NB4 (cell line): Measurements from ENCODE around the gene GPD1L.

Source experiments
- DNase-seq: peaks from one replicate; pipeline ENCODE4 v3.0.0; 2010; ENCODE audit warnings: low read depth
- H3K4me3 ChIP-seq: one replicate; pipeline ENCODE4 v1.5.1; 2011; ENCODE audit warnings: mild to moderate bottlenecking, low read depth, low read length, moderate library complexity
- CTCF ChIP-seq: IDR thresholded peaks from one replicate; pipeline ENCODE4 v1.5.1; 2012; ENCODE audit warnings: low read depth, low read length
- MAX ChIP-seq: IDR thresholded peaks from 2 replicates; pipeline ENCODE4 v1.6.1; 2011; ENCODE audit warnings: low read depth, low read length
- MYC ChIP-seq: IDR thresholded peaks from 2 replicates; pipeline ENCODE4 v1.6.1; 2011; ENCODE audit warnings: low read depth, low read length
- POLR2A ChIP-seq: IDR thresholded peaks from 2 replicates; pipeline ENCODE4 v1.6.1; 2011; ENCODE audit warnings: mild to moderate bottlenecking; ENCODE audit not compliant: insufficient read length; ENCODE audit errors: extremely low read depth

Gene GPD1L

GRCh38 chr3:32084870-32085269, 21.6 kb upstream of the GPD1L start:
- TF ChIP-seq MYC (no peak), CTCF (no peak), POLR2A (no peak), MAX (no peak)
- no peak for DNase-seq
- H3K4me3 ChIP-seq, result no peak overlapping the region

- TF ChIP-seq CTCF, result no peak
- no peak for TF ChIP-seq MYC
- TF ChIP-seq MAX, result no peak
- TF ChIP-seq POLR2A, result no peak
- no peak overlapping the region for H3K4me3 ChIP-seq
- DNase-seq, result no peak
These were observed 20.0 kb upstream of the GPD1L start for GRCh38 chr3:32086464-32086863.

GRCh38 chr3:32089476-32089875, 16.9 kb upstream of the GPD1L start:
- H3K4me3 ChIP-seq, result no peak overlapping the region
- TF ChIP-seq MYC (no peak), MAX (no peak), POLR2A (no peak), CTCF (no peak)
- DNase-seq, result no peak

- TF ChIP-seq MYC (no peak), CTCF (no peak), MAX (no peak), POLR2A (no peak)
- no peak for DNase-seq
- H3K4me3 ChIP-seq, result no peak overlapping the region
These were observed 13.2 kb upstream of the GPD1L start for GRCh38 chr3:32093204-32093603.

GRCh38 chr3:32095431-32095830, 11.0 kb upstream of the GPD1L start:
- no peak for DNase-seq
- TF ChIP-seq MYC (no peak), MAX (no peak), POLR2A (no peak), CTCF (no peak)
- no peak overlapping the region for H3K4me3 ChIP-seq

GRCh38 chr3:32097768-32098167, 8.7 kb upstream of the GPD1L start:
- H3K4me3 ChIP-seq, result no peak overlapping the region
- DNase-seq, result no peak
- TF ChIP-seq MAX (no peak), CTCF (no peak), MYC (no peak), POLR2A (no peak)
